ENCODE data around the gene SEZ6.

The SEZ6 gene

GRCh38 chr17:29004081-29004692 lies 1.6 kb downstream of the SEZ6 start:
- DNase-seq (ENCODE audit: low read depth, low spot score) = no peak

- no peak for DNase-seq (ENCODE audit: low read depth, low spot score)
Observed at GRCh38 chr17:29003289-29003688, 2.5 kb downstream of the SEZ6 start.

- no peak for DNase-seq (ENCODE audit: low read depth, low spot score)
Observed at GRCh38 chr17:29002811-29003210, 3.0 kb downstream of the SEZ6 start.

GRCh38 chr17:29000973-29001372 lies 4.9 kb downstream of the SEZ6 start:
- DNase-seq (ENCODE audit: low read depth, low spot score) = no peak

GRCh38 chr17:28999206-28999605 lies 6.6 kb downstream of the SEZ6 start:
- DNase-seq (ENCODE audit: low read depth, low spot score) = no peak

GRCh38 chr17:28997806-28998205 lies 8.0 kb downstream of the SEZ6 start:
- DNase-seq (ENCODE audit: low read depth, low spot score) = no peak

- DNase-seq (ENCODE audit: low read depth, low spot score) = no peak
Observed at GRCh38 chr17:28996554-28997096, 9.2 kb downstream of the SEZ6 start.

GRCh38 chr17:28993645-28994426 lies 12.0 kb downstream of the SEZ6 start:
- DNase-seq (ENCODE audit: low read depth, low spot score) = no peak

- DNase-seq (ENCODE audit: low read depth, low spot score) = no peak
Observed at GRCh38 chr17:28992625-28993600, 12.9 kb downstream of the SEZ6 start.

- no peak for DNase-seq (ENCODE audit: low read depth, low spot score)
Observed at GRCh38 chr17:28992185-28992584, 13.6 kb downstream of the SEZ6 start.

GRCh38 chr17:28991779-28992178 lies 14.1 kb downstream of the SEZ6 start:
- no peak for DNase-seq (ENCODE audit: low read depth, low spot score)

- no peak for DNase-seq (ENCODE audit: low read depth, low spot score)
Observed at GRCh38 chr17:28989028-28989427, 16.8 kb downstream of the SEZ6 start.

GRCh38 chr17:28988475-28988874 lies 17.4 kb downstream of the SEZ6 start:
- DNase-seq (ENCODE audit: low read depth, low spot score) = no peak

GRCh38 chr17:28986714-28987655 lies 18.8 kb downstream of the SEZ6 start:
- DNase-seq (ENCODE audit: low read depth, low spot score) = no peak

GRCh38 chr17:28985950-28986713 lies 19.7 kb downstream of the SEZ6 start:
- DNase-seq (ENCODE audit: low read depth, low spot score) = no peak

- DNase-seq (ENCODE audit: low read depth, low spot score) = no peak
Observed at GRCh38 chr17:28983286-28984230, 22.3 kb downstream of the SEZ6 start.

- no peak for DNase-seq (ENCODE audit: low read depth, low spot score)
Observed at GRCh38 chr17:28982131-28982793, 23.6 kb downstream of the SEZ6 start.

- DNase-seq (ENCODE audit: low read depth, low spot score) = no peak
Observed at GRCh38 chr17:28978356-28978964, 27.4 kb downstream of the SEZ6 start.

Measured in iPS DF 19.7 (cell line).